Natural killer cell treated with Interleukin-12 subunit alpha and Interleukin-12 subunit beta and Interleukin-15 and Interleukin-18, amount 100 ng/mL, for 72 hours (primary cell): ENCODE data around the gene CFAP299. TPM values are rescaled to one million over a fixed set of nuclear protein-coding genes. Genes with fewer than 3 reads are reported as not detected.
"Not testable (repeated sequence)": the region's sequence is repeated elsewhere in the genome, so short reads cannot be mapped to it uniquely, and the experiment has no call there.

Experiments used
- ATAC-seq, 2 donors: fragments of 150-1000 bp; cut with Tn5 transposase in 1 of 2; sonication (Bioruptor Pico), chemical (Tn5 transposase) in 1 of 2; 2 replicates each; pipeline ENCODE4 v1.10.0; 2021
- DNase-seq: peaks from one replicate; pipeline ENCODE4 v3.0.0; 2022; ENCODE audit warnings: low spot score
- H3K27ac Mint-ChIP-seq, 2 donors: 1 replicate in 1 of 2; 2 replicates in 1 of 2; pipeline ENCODE4 v1.8.0; 2022; ENCODE audit warnings: mixed read lengths in 2 of 2, mild to moderate bottlenecking in 1 of 2, moderate library complexity in 1 of 2
- H3K27me3 Mint-ChIP-seq, 2 donors: 1 replicate in 1 of 2; 2 replicates in 1 of 2; pipeline ENCODE4 v1.8.0; 2022; ENCODE audit warnings: mixed read lengths in 2 of 2
- H3K36me3 Mint-ChIP-seq: one replicate; pipeline ENCODE4 v1.8.0; 2022; ENCODE audit warnings: mixed read lengths
- H3K4me1 Mint-ChIP-seq, 2 donors: 1 replicate in 1 of 2; 2 replicates in 1 of 2; pipeline ENCODE4 v1.8.0; 2022; ENCODE audit warnings: low read depth in 2 of 2, mixed read lengths in 2 of 2, mild to moderate bottlenecking in 1 of 2
- H3K4me3 Mint-ChIP-seq: one replicate; pipeline ENCODE4 v1.8.0; 2022; ENCODE audit warnings: mixed read lengths
- H3K9me3 Mint-ChIP-seq: 2 replicates; pipeline ENCODE4 v1.8.0; 2022; ENCODE audit warnings: mixed read lengths
- total RNA-seq, 2 donors: library from RNA; stranded (reverse); gene quantifications; one replicate each; pipeline ENCODE4 v1.2.3, GENCODE V29; 2022

The CFAP299 gene
- not detected for total RNA-seq

GRCh38 chr4:80335554-80336358 lies at the start of gene CFAP299:
CFAP299 (plus strand) TSS chr4:80335730.
- Mint-ChIP-seq H3K27me3 (peaks cover 11 to 16% of the 10 kb centered on the region in 2 donors), H3K27ac (no peak within 1 kb of the TSS), H3K36me3 (no peaks in the 10 kb centered on the region), H3K4me3 (peak within 1 kb of the TSS; percentile 80), H3K9me3 (no peaks in the 10 kb centered on the region), H3K4me1 (peaks cover 4 to 5% of the 10 kb centered on the region in 2 donors)
- ATAC-seq = peak; percentile 91 to 93
- DNase-seq = peak; percentile 66

GRCh38 chr4:80286451-80286850 lies 49.1 kb upstream of the CFAP299 start:
- H3K4me1 Mint-ChIP-seq = no peaks in the 10 kb centered on the region
- no peaks in the 10 kb centered on the region for H3K36me3 Mint-ChIP-seq
- H3K4me3 Mint-ChIP-seq = no peak overlapping the region
- no peaks in the 10 kb centered on the region for H3K9me3 Mint-ChIP-seq
- no peak overlapping the region for H3K27ac Mint-ChIP-seq
- ATAC-seq (no peak), DNase-seq (no peak)
- peaks cover 0 to 8% of the 10 kb centered on the region in 2 donors for H3K27me3 Mint-ChIP-seq

- H3K4me1 Mint-ChIP-seq, DNase-seq, H3K9me3 Mint-ChIP-seq, ATAC-seq, H3K27ac Mint-ChIP-seq, H3K4me3 Mint-ChIP-seq, H3K27me3 Mint-ChIP-seq, H3K36me3 Mint-ChIP-seq: not testable (repeated sequence)
Observed at GRCh38 chr4:80290665-80291064, 44.9 kb upstream of the CFAP299 start.

GRCh38 chr4:80294206-80294605 lies 41.3 kb upstream of the CFAP299 start:
- no peak for DNase-seq
- peaks cover 13 to 17% of the 10 kb centered on the region in 2 donors for H3K27me3 Mint-ChIP-seq
- no peak overlapping the region for H3K4me3 Mint-ChIP-seq
- no peaks in the 10 kb centered on the region for H3K9me3 Mint-ChIP-seq
- no peak for ATAC-seq
- H3K4me1 Mint-ChIP-seq = no peaks in the 10 kb centered on the region
- no peak overlapping the region for H3K27ac Mint-ChIP-seq
- H3K36me3 Mint-ChIP-seq = no peaks in the 10 kb centered on the region

GRCh38 chr4:80295336-80295735 lies 40.2 kb upstream of the CFAP299 start:
- Mint-ChIP-seq H3K4me3 (no peak overlapping the region), H3K27ac (no peak overlapping the region), H3K27me3 (peaks cover 13 to 23% of the 10 kb centered on the region in 2 donors), H3K4me1 (no peaks in the 10 kb centered on the region), H3K9me3 (no peaks in the 10 kb centered on the region), H3K36me3 (no peaks in the 10 kb centered on the region)
- ATAC-seq = no peak
- no peak for DNase-seq

DNA sequence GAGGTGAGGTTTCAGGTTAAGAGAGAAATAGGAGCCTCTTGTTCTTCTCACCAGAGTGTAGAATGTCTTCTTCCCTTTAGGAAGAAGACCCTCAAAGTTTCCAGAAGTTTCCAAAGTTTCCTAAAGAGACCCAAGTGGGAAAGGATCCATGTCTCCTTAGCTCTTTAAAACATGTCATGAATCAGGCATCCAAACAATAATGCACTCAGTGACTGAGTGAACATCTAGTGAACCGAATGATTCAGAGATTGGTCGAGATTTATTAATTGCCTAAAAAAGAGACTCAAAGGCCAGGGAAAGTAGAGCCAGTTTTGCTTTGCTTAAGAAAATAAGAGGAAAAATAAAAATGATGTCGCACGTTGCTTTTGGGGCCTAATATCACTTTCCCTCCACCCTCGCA lies 39.7 kb upstream of the CFAP299 start:
- H3K4me3 Mint-ChIP-seq = no peak overlapping the region
- H3K27ac Mint-ChIP-seq = no peak overlapping the region
- no peaks in the 10 kb centered on the region for H3K36me3 Mint-ChIP-seq
- DNase-seq = no peak
- no peak for ATAC-seq
- H3K4me1 Mint-ChIP-seq = no peaks in the 10 kb centered on the region
- H3K27me3 Mint-ChIP-seq = peaks cover 13 to 23% of the 10 kb centered on the region in 2 donors
- H3K9me3 Mint-ChIP-seq = no peaks in the 10 kb centered on the region

- H3K27ac Mint-ChIP-seq = no peak overlapping the region
- H3K4me3 Mint-ChIP-seq = no peak overlapping the region
- no peaks in the 10 kb centered on the region for H3K36me3 Mint-ChIP-seq
- H3K9me3 Mint-ChIP-seq = no peaks in the 10 kb centered on the region
- ATAC-seq (no peak), DNase-seq (no peak)
- peaks cover 15 to 16% of the 10 kb centered on the region in 2 donors for H3K27me3 Mint-ChIP-seq
- no peaks in the 10 kb centered on the region for H3K4me1 Mint-ChIP-seq
Observed at GRCh38 chr4:80301884-80302283, 33.6 kb upstream of the CFAP299 start.

DNA sequence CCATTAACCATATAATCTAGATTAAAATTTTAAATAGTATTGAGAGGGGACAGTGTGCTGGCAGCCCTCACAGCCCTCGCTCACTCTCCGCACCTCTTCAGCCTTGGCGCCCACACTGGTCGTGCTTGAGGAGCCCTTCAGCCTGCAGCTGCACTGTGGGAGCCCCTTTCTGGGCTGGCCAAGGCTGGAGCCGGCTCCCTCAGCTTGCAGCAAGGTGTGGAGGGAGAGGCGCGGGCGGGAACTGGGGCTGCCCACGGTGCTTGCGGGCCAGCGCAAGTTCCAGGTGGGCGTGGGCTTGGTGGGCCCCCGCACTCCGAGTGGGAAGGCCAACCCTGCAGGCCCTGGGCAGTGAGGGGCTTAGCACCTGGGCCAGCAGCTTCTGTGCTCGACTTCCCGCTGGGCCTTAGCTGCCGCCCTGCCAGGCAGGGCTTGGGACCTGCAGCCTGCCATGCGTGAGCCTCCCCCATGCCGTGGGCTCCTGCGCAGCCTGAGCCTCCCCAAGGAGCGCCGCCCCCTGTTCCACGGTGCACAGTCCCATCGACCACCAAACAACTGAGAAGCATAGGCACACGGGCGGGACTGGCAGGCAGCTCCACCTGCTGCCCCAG lies 32.8 kb upstream of the CFAP299 start:
- Mint-ChIP-seq H3K27ac (no peak overlapping the region), H3K4me1 (no peaks in the 10 kb centered on the region), H3K36me3 (no peaks in the 10 kb centered on the region), H3K9me3 (no peaks in the 10 kb centered on the region), H3K27me3 (peaks cover 16 to 18% of the 10 kb centered on the region in 2 donors), H3K4me3 (no peak overlapping the region)
- no peak for ATAC-seq
- DNase-seq = no peak

DNA sequence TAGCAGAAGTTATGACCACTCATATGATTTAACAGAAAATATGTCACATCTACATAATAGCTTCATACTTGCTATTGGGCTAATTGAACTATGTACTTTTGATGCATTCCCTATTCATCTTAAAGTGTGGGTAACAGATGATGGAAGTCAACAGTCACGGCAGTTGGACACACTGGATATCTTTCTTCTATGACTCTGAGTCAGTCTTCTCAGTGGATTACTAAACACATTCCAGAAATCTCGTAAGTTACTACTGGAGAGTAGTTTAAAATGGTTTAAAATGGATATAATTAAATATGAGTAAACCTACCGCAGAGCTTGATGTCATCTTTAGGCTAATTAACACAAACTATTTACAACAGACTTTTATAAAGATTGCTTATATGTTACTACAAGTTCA lies 30.1 kb upstream of the CFAP299 start:
- Mint-ChIP-seq H3K27me3 (peaks cover 13 to 23% of the 10 kb centered on the region in 2 donors), H3K27ac (no peak overlapping the region), H3K4me3 (no peak overlapping the region), H3K36me3 (no peaks in the 10 kb centered on the region), H3K9me3 (no peaks in the 10 kb centered on the region), H3K4me1 (no peaks in the 10 kb centered on the region)
- no peak for DNase-seq
- no peak for ATAC-seq

DNA sequence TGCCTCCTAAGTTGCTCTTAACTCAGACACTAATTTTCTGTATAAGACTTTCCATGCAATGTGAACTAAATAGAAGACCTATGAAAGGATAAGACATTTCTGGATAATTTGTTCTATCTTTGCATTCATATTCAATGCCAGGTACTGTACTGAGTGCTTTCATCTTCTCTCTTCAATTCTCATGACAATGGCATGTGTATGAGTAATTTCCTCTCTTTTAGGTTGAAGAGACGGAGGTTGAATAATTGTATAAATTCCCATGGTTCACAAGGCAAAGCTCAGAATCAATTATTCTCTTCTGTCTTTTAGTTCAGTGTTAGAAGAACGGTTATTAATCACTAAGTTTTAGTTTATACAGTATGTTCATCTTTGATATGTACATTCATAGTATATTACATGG lies 29.3 kb upstream of the CFAP299 start:
- no peak overlapping the region for H3K27ac Mint-ChIP-seq
- no peak for ATAC-seq
- no peak overlapping the region for H3K4me3 Mint-ChIP-seq
- DNase-seq = no peak
- peaks cover 9 to 23% of the 10 kb centered on the region in 2 donors for H3K27me3 Mint-ChIP-seq
- H3K36me3 Mint-ChIP-seq = no peaks in the 10 kb centered on the region
- H3K4me1 Mint-ChIP-seq = no peaks in the 10 kb centered on the region
- H3K9me3 Mint-ChIP-seq = no peaks in the 10 kb centered on the region

- no peaks in the 10 kb centered on the region for H3K4me1 Mint-ChIP-seq
- no peak for ATAC-seq
- DNase-seq = no peak
- no peaks in the 10 kb centered on the region for H3K9me3 Mint-ChIP-seq
- H3K4me3 Mint-ChIP-seq = no peak overlapping the region
- H3K36me3 Mint-ChIP-seq = no peaks in the 10 kb centered on the region
- no peak overlapping the region for H3K27ac Mint-ChIP-seq
- peaks cover 9 to 23% of the 10 kb centered on the region in 2 donors for H3K27me3 Mint-ChIP-seq
Observed at GRCh38 chr4:80307183-80307735, 28.3 kb upstream of the CFAP299 start.

DNA sequence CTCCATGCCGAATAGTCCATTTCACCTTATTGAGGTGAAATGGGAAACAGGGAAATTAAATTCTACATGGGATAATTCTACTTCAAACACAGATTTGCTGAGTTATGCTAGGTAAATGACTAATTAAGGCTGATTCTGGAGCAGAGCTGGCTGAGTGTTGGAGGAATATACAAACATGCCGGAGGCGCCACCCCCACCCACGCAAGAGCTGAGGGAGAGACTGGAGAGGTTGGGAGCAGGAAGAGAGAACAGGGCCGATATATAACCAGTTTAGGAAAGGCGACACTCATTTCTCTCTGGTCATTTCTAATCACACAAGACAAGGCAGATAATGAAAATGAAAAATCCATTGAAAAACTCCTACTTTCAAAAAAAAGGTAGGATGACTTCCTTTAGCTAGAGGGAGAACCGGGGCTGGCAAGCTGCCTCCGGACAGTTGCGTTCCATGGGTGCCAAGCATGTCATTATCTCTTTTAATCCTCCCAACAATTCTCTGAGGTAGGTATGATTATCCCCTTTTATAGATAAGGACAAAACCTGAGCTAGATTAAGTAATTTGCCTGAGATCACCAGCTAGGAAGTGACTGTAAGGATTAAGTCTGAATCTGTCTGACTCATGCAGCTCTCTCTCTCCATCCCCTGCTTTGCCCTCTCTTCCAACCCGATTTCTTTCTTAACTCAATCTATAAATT lies 27.6 kb upstream of the CFAP299 start:
- Mint-ChIP-seq H3K4me3 (no peak overlapping the region), H3K27me3 (peaks cover 9 to 23% of the 10 kb centered on the region in 2 donors), H3K36me3 (no peaks in the 10 kb centered on the region), H3K9me3 (no peaks in the 10 kb centered on the region), H3K27ac (no peak overlapping the region), H3K4me1 (no peaks in the 10 kb centered on the region)
- ATAC-seq (no peak), DNase-seq (no peak)

DNA sequence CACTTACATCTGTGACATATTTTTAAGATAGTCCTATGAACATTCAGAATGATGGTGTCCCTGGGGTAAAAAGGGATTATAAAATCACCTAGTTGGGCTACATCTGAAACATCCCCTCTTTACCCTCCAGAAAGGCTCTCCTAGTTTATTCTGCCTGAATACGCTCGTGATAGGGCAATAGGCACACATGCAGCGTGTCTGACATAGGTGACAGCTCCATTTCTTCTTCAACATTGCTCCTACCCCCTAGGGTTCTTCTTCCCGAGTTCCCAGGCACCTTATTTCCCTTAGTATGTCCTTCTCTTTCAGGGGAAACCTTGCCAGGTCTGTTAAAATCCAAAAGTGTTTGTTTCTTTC lies 27.1 kb upstream of the CFAP299 start:
- Mint-ChIP-seq H3K4me3 (no peak overlapping the region), H3K36me3 (no peaks in the 10 kb centered on the region), H3K27me3 (peaks cover 9 to 23% of the 10 kb centered on the region in 2 donors), H3K9me3 (no peaks in the 10 kb centered on the region), H3K4me1 (no peaks in the 10 kb centered on the region), H3K27ac (no peak overlapping the region)
- ATAC-seq = no peak
- DNase-seq = no peak
